Spleen (tissue), 11 donors: ENCODE results near the gene RNF148. TPM values are rescaled to one million over a fixed set of nuclear protein-coding genes. Genes with fewer than 3 reads are reported as not detected.

Experiments used
- DNase-seq: peaks from one replicate; pipeline ENCODE4 v3.0.0-alpha.2; 2020
- H3K27ac ChIP-seq, 8 donors: fragments of 200-600 bp; sonication (generic) in 7 of 8; 1 replicate in 4 of 8; 2 replicates in 4 of 8; pipeline versions ENCODE4 v1.5.0 to v1.8.0; 2016 to 2021; ENCODE audit warnings: inconsistent platforms in 4 of 8, mild to moderate bottlenecking in 4 of 8, moderate library complexity in 1 of 8
- H3K27me3 ChIP-seq, 7 donors: fragments of 200-600 bp; sonication (generic) in 6 of 7; replicated peaks in 1 of 7; 1 replicate in 4 of 7; 2 replicates in 3 of 7; pipeline versions ENCODE4 v1.5.0 to v1.8.0; 2016 to 2021; ENCODE audit warnings: inconsistent platforms in 3 of 7, mild to moderate bottlenecking in 1 of 7
- H3K36me3 ChIP-seq, 6 donors: fragments of 200-600 bp; sonication (generic) in 5 of 6; 1 replicate in 4 of 6; 2 replicates in 2 of 6; pipeline versions ENCODE4 v1.5.0 to v1.8.0; 2016 to 2021; ENCODE audit warnings: inconsistent platforms in 2 of 6
- H3K4me1 ChIP-seq, 6 donors: fragments of 200-600 bp; sonication (generic) in 5 of 6; 1 replicate in 3 of 6; 2 replicates in 3 of 6; pipeline versions ENCODE4 v1.5.0 to v1.8.0; 2016 to 2021; ENCODE audit warnings: inconsistent platforms in 3 of 6
- H3K4me3 ChIP-seq, 8 donors: fragments of 200-600 bp; sonication (generic) in 7 of 8; 1 replicate in 4 of 8; 2 replicates in 4 of 8; pipeline versions ENCODE4 v1.5.0 to v1.8.0; 2016 to 2021; ENCODE audit warnings: inconsistent platforms in 4 of 8, mild to moderate bottlenecking in 4 of 8, moderate library complexity in 2 of 8
- H3K9me3 ChIP-seq, 8 donors: fragments of 200-600 bp; sonication (generic) in 7 of 8; 1 replicate in 4 of 8; 2 replicates in 4 of 8; pipeline versions ENCODE4 v1.5.0 to v1.8.0; 2016 to 2021; ENCODE audit warnings: inconsistent platforms in 4 of 8
- CTCF ChIP-seq, 11 experiments: fragments of 200-600 bp in 7 of 11; fragments of 450-650 bp in 4 of 11; sonication (generic) in 4 of 11; IDR thresholded peaks in 8 of 11; conservative IDR thresholded peaks in 3 of 11; 1 replicate in 7 of 11; 2 replicates in 4 of 11; pipeline versions ENCODE4 v1.4.0 to v1.8.0; 2016 to 2021; ENCODE audit warnings: antibody characterized with exemption in 11 of 11, inconsistent platforms in 4 of 11, mild to moderate bottlenecking in 1 of 11
- POLR2A ChIP-seq, 3 donors: fragments of 450-650 bp; IDR thresholded peaks; one replicate each; pipeline ENCODE4 v1.5.1; 2017; ENCODE audit warnings: antibody characterized with exemption in 3 of 3, mild to moderate bottlenecking in 1 of 3
- POLR2AphosphoS5 ChIP-seq, 3 donors: sonication (generic); formaldehyde crosslinking; IDR thresholded peaks; one replicate each; pipeline ENCODE4 v1.5.1; 2017; ENCODE audit warnings: antibody characterized with exemption in 3 of 3
- WGBS, 5 donors: extraction: QIAGEN DNeasy Blood & Tissue Kit in 3 of 5; methylation state at CpG; one replicate each; pipeline versions ENCODE4 v1.1.5 to v1.1.7; 2013 to 2018; 5-methylcytosine and 5-hydroxymethylcytosine counted together
- intact Hi-C: fragments of 100-400 bp; cut with DNase I; formaldehyde crosslinking; loops from one replicate; pipeline ENCODE4 v1.15.0; 2023; ENCODE audit warnings: low total_unique reads
- polyA plus RNA-seq, 3 donors: library from polyadenylated mRNA; stranded (reverse); fragments of 200-250 nt; gene quantifications; one replicate each; pipeline ENCODE4 v1.2.1, GENCODE V29; 2013
- total RNA-seq, 7 donors: library from RNA; depleted of rRNA in 3 of 7; stranded (reverse); fragments of >200 nt in 3 of 7; fragmentation: NEBNext Ultra II Directional in 4 of 7; extraction: Animal tissue kit (Norgen Biotek cat#: 25700) in 4 of 7; gene quantifications; one replicate each; pipeline versions ENCODE4 v1.1.0 to v1.2.1, GENCODE V29; 2016 to 2021
- donor health status: healthy with polysubstance abuse.
- donor health status: DM: no; HTN: no; CAD: no; lungs with moderate emphysema.
- donor health status: DM: no; HTN: no; CAD: no.
- donor health status: Bipolar disorder and iron deficiency.
- donor health status: healthy.
- donor health status: DM: no; HTN: no; CAD: no.
- donor health status: DM: yes; HTN: yes; CAD: no.

RNF148 gene
- total and polyA plus RNA-seq, 10 donors, result 0.06 to 2.2 (median 0.99) TPM; not detected in 2

- Histone ChIP-seq H3K9me3 (peaks cover 0 to 9% (median 0%) of the 10 kb centered on the region in 8 donors), H3K4me1 (no peaks in the 10 kb centered on the region), H3K36me3 (no peaks in the 10 kb centered on the region), H3K4me3 (no peak overlapping the region), H3K27me3 (no peaks in the 10 kb centered on the region), H3K27ac (no peak overlapping the region)
- TF ChIP-seq CTCF (IDR thresholded peaks at IDR 0.05 in 8 of 11, conservative IDR thresholded peaks at IDR 0.05 in 3 of 11), result no peak
- no peak for TF ChIP-seq POLR2AphosphoS5 (IDR thresholded peaks at IDR 0.05)
- WGBS, 5 donors, result 70 to 87% (median 81%) methylated on average over 7 of the region's 7 CpGs
- intact Hi-C loops, result no loop called here
- DNase-seq, result no peak
Measured at GRCh38 chr7:122675011-122675410, 27.7 kb downstream of the RNF148 start.

- H3K4me3 ChIP-seq, result no peak overlapping the region
- DNase-seq, result no peak
- no peaks in the 10 kb centered on the region for H3K27me3 ChIP-seq
- H3K36me3 ChIP-seq, result no peaks in the 10 kb centered on the region
- no peaks in the 10 kb centered on the region for H3K4me1 ChIP-seq
- 63 to 78% (median 75%) methylated on average over 4 of the region's 4 CpGs for WGBS, 5 donors
- H3K27ac ChIP-seq, result no peak overlapping the region
- TF ChIP-seq POLR2AphosphoS5 (IDR thresholded peaks at IDR 0.05) (no peak), CTCF (IDR thresholded peaks at IDR 0.05 in 8 of 11, conservative IDR thresholded peaks at IDR 0.05 in 3 of 11) (no peak), POLR2A (IDR thresholded peaks at IDR 0.05) (no peak)
- peaks cover 0 to 9% (median 0%) of the 10 kb centered on the region in 8 donors for H3K9me3 ChIP-seq
- intact Hi-C loops, result no loop called here
Measured at GRCh38 chr7:122674502-122674901, 28.2 kb downstream of the RNF148 start.

- Histone ChIP-seq H3K4me1 (no peaks in the 10 kb centered on the region), H3K36me3 (no peaks in the 10 kb centered on the region), H3K4me3 (no peak overlapping the region), H3K27me3 (no peaks in the 10 kb centered on the region), H3K27ac (no peak overlapping the region), H3K9me3 (peaks cover 0 to 9% (median 0%) of the 10 kb centered on the region in 8 donors)
- no peak for TF ChIP-seq CTCF (IDR thresholded peaks at IDR 0.05 in 8 of 11, conservative IDR thresholded peaks at IDR 0.05 in 3 of 11)
- TF ChIP-seq POLR2AphosphoS5 (IDR thresholded peaks at IDR 0.05), result no peak
- TF ChIP-seq POLR2A (IDR thresholded peaks at IDR 0.05), result no peak
- DNase-seq, result no peak
- intact Hi-C loops, result no loop called here
- WGBS, 5 donors, result 90 to 99% (median 94%) methylated on average over 15 to 21 of the region's 21 CpGs
Measured at GRCh38 chr7:122673951-122674350, 28.8 kb downstream of the RNF148 start.

- H3K4me3 ChIP-seq, result no peak overlapping the region
- intact Hi-C loops, result no loop called here
- no peaks in the 10 kb centered on the region for H3K4me1 ChIP-seq
- H3K27ac ChIP-seq, result no peak overlapping the region
- H3K27me3 ChIP-seq, result no peaks in the 10 kb centered on the region
- no peak for TF ChIP-seq CTCF (IDR thresholded peaks at IDR 0.05 in 8 of 11, conservative IDR thresholded peaks at IDR 0.05 in 3 of 11)
- no peak for TF ChIP-seq POLR2A (IDR thresholded peaks at IDR 0.05)
- no peak for TF ChIP-seq POLR2AphosphoS5 (IDR thresholded peaks at IDR 0.05)
- no peaks in the 10 kb centered on the region for H3K36me3 ChIP-seq
- H3K9me3 ChIP-seq, result peaks cover 0 to 9% (median 0%) of the 10 kb centered on the region in 8 donors
- WGBS, 5 donors, result 91 to 95% (median 93%) methylated on average over 8 of the region's 8 CpGs
- no peak for DNase-seq
Measured at GRCh38 chr7:122672536-122672935, 30.2 kb downstream of the RNF148 start.
